ENCODE data around the gene EVC2. TPM values are rescaled to one million over a fixed set of nuclear protein-coding genes. Genes with fewer than 3 reads are reported as not detected.
"Not testable (repeated sequence)": the region's sequence is repeated elsewhere in the genome, so short reads cannot be mapped to it uniquely, and the experiment has no call there.

The EVC2 gene
- total RNA-seq, 4 donors from 2014 or later = 0.20 to 10.5 (median 3.9) TPM

DNA sequence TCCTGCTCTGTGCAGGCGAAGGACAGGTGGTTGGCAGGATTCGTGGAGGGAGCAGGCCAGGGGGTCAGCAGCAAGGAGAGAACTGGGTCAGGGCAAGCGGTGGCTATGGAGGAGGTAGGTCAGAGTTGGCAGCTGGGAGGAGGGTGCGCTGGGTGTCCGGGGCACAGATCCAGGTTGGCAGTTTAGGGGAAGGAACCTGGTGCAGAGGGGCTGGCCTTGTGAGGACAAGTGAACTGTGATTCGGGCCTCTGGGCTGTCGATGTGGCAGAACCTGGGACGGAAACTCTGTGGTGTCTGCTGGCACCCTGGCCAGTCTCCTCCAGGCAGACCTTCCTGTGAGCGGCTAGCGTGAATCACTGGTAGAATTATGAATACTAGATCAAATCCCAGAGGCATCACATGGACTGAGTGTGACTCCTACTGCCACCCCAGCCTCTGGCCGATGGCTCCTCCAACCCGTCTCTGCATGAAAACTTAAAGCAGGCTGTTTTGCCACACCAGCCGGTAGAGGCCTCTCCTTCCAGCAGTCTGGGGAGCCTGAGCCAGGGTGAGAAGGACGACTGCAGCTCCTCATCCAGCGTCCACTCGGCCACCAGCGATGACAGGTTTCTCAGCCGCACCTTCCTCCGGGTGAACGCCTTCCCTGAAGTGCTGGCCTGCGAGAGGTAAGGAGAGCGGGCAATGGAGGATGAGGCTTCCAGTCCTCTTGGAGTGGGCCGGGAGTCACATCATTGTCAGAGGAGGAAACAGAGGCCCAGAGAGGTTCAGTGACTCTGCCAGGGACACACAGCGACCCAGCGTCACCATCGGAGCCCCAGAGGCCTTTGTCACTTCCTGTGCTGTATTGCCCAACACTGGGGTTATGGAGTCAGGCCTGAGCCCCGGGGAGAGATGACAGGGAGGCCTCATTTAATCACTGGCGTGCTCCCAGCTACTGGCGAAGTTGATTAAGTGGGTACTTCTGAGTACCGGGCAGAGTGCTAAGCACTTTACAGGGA lies 22.9 kb upstream of the EVC2 start:
- WGBS, 2 donors (ENCODE audit: low coverage in 1 of 2) = 88 to 100% methylated on average over 1 to 30 of the region's 30 CpGs

DNA sequence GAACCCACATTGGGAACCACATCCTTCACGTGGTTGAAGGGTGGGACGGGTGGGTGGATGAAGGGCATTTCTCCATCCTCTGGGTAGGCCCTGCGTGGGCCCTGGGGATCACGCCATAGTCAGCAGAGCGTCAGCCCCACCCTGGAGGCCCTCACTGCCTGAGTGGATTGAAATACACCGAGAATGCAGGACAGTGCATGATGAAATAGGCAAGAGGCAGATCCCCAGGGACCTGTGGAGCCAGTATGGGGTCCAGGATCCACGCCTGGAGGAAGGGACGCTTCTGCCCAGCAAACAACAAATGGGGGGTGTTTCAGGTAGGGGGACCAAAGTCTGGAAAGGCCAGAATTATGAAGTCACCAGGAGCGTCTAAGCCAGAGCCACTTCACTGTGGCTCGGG lies 22.1 kb upstream of the EVC2 start:
- intact Hi-C loops (cut with DNase I; ENCODE audit: low total_unique reads) = no loop called here
- TF ChIP-seq EP300 (IDR thresholded peaks at IDR 0.05; ENCODE audit: low read depth) (no peak), POLR2A (IDR thresholded peaks at IDR 0.05) (no peak), POLR2AphosphoS5 (IDR thresholded peaks at IDR 0.05) (no peak)
- TF ChIP-seq, protein P1, sequence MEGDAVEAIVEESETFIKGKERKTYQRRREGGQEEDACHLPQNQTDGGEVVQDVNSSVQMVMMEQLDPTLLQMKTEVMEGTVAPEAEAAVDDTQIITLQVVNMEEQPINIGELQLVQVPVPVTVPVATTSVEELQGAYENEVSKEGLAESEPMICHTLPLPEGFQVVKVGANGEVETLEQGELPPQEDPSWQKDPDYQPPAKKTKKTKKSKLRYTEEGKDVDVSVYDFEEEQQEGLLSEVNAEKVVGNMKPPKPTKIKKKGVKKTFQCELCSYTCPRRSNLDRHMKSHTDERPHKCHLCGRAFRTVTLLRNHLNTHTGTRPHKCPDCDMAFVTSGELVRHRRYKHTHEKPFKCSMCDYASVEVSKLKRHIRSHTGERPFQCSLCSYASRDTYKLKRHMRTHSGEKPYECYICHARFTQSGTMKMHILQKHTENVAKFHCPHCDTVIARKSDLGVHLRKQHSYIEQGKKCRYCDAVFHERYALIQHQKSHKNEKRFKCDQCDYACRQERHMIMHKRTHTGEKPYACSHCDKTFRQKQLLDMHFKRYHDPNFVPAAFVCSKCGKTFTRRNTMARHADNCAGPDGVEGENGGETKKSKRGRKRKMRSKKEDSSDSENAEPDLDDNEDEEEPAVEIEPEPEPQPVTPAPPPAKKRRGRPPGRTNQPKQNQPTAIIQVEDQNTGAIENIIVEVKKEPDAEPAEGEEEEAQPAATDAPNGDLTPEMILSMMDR (IDR thresholded peaks at IDR 0.05) = no peak
- H3K9me3 ChIP-seq = no peaks in the 10 kb centered on the region
- 91 to 100% methylated on average over 1 to 10 of the region's 10 CpGs for WGBS, 2 donors (ENCODE audit: low coverage in 1 of 2)
- H3K36me3 ChIP-seq = no peaks in the 10 kb centered on the region
- in situ Hi-C loops (cut with MboI; ENCODE audit: low pct_ligation_motif_present in 1 of 4, low pct_unique_long_range_greater_than_20kb in 1 of 4, low sequenced_read_pairs in 3 of 4) = no loop called here
- H3K4me3 ChIP-seq = no peak overlapping the region
- no peaks in the 10 kb centered on the region for H3K4me1 ChIP-seq
- no peak for DNase-seq
- no peaks in the 10 kb centered on the region for H3K27me3 ChIP-seq
- no peak overlapping the region for H3K27ac ChIP-seq

More for the DNA sequence above, 22.9 kb upstream of the EVC2 start:
- Histone ChIP-seq H3K4me1 (no peaks in the 10 kb centered on the region), H3K27me3 (no peaks in the 10 kb centered on the region), H3K36me3 (no peaks in the 10 kb centered on the region), H3K9me3 (no peaks in the 10 kb centered on the region), H3K27ac (no peak overlapping the region), H3K4me3 (no peak overlapping the region)
- in situ Hi-C loops (cut with MboI; ENCODE audit: low pct_ligation_motif_present in 1 of 4, low pct_unique_long_range_greater_than_20kb in 1 of 4, low sequenced_read_pairs in 3 of 4) (no loop called here), intact Hi-C loops (cut with DNase I; ENCODE audit: low total_unique reads) (no loop called here)
- no peak for TF ChIP-seq EP300 (IDR thresholded peaks at IDR 0.05; ENCODE audit: low read depth)
- DNase-seq = no peak

DNA sequence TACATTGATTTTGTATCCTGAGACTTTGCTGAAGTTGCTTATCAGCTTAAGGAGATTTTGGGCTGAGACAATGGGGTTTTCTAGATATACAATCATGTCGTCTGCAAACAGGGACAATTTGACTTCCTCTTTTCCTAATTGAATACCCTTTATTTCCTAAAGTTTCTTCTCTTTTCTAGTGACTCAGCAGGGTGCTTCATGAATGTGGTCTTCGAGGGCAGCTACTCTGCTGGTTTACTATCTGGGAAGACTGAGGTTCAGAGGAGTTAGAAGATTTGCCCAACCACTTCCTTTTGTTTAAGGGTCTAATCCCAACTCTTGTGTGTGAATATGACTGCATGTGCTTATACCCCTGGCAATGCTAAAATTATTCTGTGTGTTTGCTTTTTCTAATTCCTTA lies 20.1 kb upstream of the EVC2 start:
- 50 to 63% methylated on average over 1 to 2 of the region's 2 CpGs for WGBS, 2 donors (ENCODE audit: low coverage in 1 of 2)
- H3K36me3 ChIP-seq; H3K9me3 ChIP-seq; in situ Hi-C loops (cut with MboI; ENCODE audit: low pct_ligation_motif_present in 1 of 4, low pct_unique_long_range_greater_than_20kb in 1 of 4, low sequenced_read_pairs in 3 of 4); intact Hi-C loops (cut with DNase I; ENCODE audit: low total_unique reads); DNase-seq; H3K4me3 ChIP-seq; H3K27me3 ChIP-seq; H3K4me1 ChIP-seq; H3K27ac ChIP-seq: not testable (repeated sequence)

DNA sequence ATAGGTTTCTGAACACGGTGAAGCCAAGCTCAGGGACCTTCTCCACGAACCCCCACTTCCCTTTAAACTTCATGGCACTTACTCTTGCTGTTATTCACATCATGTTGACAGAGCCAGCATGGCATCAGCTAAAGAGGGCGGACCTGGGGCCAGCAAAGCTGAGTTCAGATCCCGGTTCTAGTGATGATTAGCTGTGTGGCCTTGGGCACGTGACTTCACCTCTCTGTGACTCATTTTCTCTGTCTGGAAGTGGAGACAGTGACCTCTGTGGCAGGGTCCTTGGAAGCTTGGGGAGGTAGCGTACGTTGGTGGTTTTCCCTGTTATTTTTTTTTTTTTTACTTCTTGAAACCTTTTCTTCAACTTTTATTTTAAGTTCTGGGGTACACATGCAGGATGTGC lies 16.0 kb upstream of the EVC2 start:
- DNase-seq = no peak
- no peaks in the 10 kb centered on the region for H3K9me3 ChIP-seq
- H3K4me1 ChIP-seq = no peaks in the 10 kb centered on the region
- intact Hi-C loops (cut with DNase I; ENCODE audit: low total_unique reads) = no loop called here
- H3K36me3 ChIP-seq = no peaks in the 10 kb centered on the region
- WGBS, 2 donors (ENCODE audit: low coverage in 1 of 2) = 86% methylated on average over 7 of the region's 7 CpGs; no CpG with 5 or more reads in 1 of the 2 donors
- H3K27ac ChIP-seq = no peak overlapping the region
- TF ChIP-seq POLR2A (IDR thresholded peaks at IDR 0.05) (no peak), EP300 (IDR thresholded peaks at IDR 0.05; ENCODE audit: low read depth) (no peak)
- TF ChIP-seq, protein P1 (IDR thresholded peaks at IDR 0.05) = no peak
- no peaks in the 10 kb centered on the region for H3K27me3 ChIP-seq
- in situ Hi-C loops (cut with MboI; ENCODE audit: low pct_ligation_motif_present in 1 of 4, low pct_unique_long_range_greater_than_20kb in 1 of 4, low sequenced_read_pairs in 3 of 4) = no loop called here
- H3K4me3 ChIP-seq = no peak overlapping the region

DNA sequence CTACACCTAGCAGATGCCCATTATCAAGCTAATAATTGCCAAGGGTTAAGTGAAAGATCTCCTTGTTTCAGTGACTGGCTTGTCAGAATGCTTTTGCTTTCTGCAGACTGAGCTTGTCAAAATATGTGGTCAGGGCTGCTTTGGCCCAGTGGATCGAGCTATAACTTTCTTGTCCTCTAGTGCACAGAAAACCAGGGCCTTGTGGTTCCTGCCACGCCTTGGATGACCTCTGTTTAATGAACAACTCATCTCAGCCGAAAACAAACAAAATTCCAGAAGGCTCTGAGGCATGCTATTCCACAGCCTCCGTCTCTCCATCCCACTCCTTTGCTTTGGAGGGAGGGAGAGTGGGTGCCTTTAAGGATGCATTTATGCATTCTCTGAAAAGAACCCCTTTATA lies 14.0 kb upstream of the EVC2 start:
- 25 to 39% methylated on average over 2 to 4 of the region's 4 CpGs for WGBS, 2 donors (ENCODE audit: low coverage in 1 of 2)
- DNase-seq = no peak

More for the DNA sequence above, 14.0 kb upstream of the EVC2 start:
- intact Hi-C loops (cut with DNase I; ENCODE audit: low total_unique reads) = no loop called here
- Histone ChIP-seq H3K27me3 (no peaks in the 10 kb centered on the region), H3K4me1 (no peaks in the 10 kb centered on the region), H3K36me3 (no peaks in the 10 kb centered on the region), H3K27ac (no peak overlapping the region), H3K4me3 (no peak overlapping the region), H3K9me3 (no peaks in the 10 kb centered on the region)
- in situ Hi-C loops (cut with MboI; ENCODE audit: low pct_ligation_motif_present in 1 of 4, low pct_unique_long_range_greater_than_20kb in 1 of 4, low sequenced_read_pairs in 3 of 4) = no loop called here
- TF ChIP-seq EP300 (IDR thresholded peaks at IDR 0.05; ENCODE audit: low read depth) = no peak
- TF ChIP-seq, protein P1 (IDR thresholded peaks at IDR 0.05) = no peak
- no peak for TF ChIP-seq POLR2A (IDR thresholded peaks at IDR 0.05)
- TF ChIP-seq POLR2AphosphoS5 (IDR thresholded peaks at IDR 0.05) = no peak
